K562 (cell line): ENCODE measurements around the gene SORCS2.

Source experiments
- CTCF ChIP-seq, 3 experiments: IDR thresholded peaks in 2 of 3; conservative IDR thresholded peaks in 1 of 3; 2 replicates each; pipeline ENCODE4 v1.5.1; 2011 to 2012; ENCODE audit warnings: low read length in 3 of 3, mild to moderate bottlenecking in 3 of 3, control low read depth in 2 of 3, improper control_type of control experiment in 1 of 3, inconsistent platforms in 1 of 3, low read depth in 1 of 3, mixed read lengths in 1 of 3, moderate library complexity in 1 of 3; ENCODE audit not compliant: insufficient read depth in 2 of 3
- EP300 ChIP-seq: IDR thresholded peaks from 2 replicates; pipeline ENCODE4 v1.6.1; 2012; ENCODE audit warnings: low read length, improper control_type of control experiment
- IRF2 ChIP-seq: sonication (generic); formaldehyde crosslinking; IDR thresholded peaks from 2 replicates; pipeline ENCODE4 v1.8.1; 2022; ENCODE audit warnings: mild to moderate bottlenecking, missing genetic modification reagents
- MAFK ChIP-seq: IDR thresholded peaks from 2 replicates; pipeline ENCODE4 v1.6.1; 2011; ENCODE audit warnings: low read length, improper control_type of control experiment
- MTA3 ChIP-seq: fragments of 450-650 bp; formaldehyde crosslinking; IDR thresholded peaks from 2 replicates; pipeline ENCODE4 v1.6.1; 2017; ENCODE audit warnings: mild to moderate bottlenecking, borderline replicate concordance
- SRSF3 ChIP-seq: fragments of 200-400 bp; formaldehyde crosslinking; IDR thresholded peaks from 2 replicates; pipeline ENCODE4 v1.6.1; 2016; ENCODE audit warnings: mild to moderate bottlenecking, low read length, moderate library complexity; ENCODE audit not compliant: insufficient read depth
- TCF7L2 ChIP-seq: fragments of 150-350 bp; IDR thresholded peaks from 2 replicates; pipeline ENCODE4 v1.6.1; 2016; ENCODE audit warnings: low read depth, mild to moderate bottlenecking, low read length, moderate library complexity

- no peak for TF ChIP-seq IRF2 (CRISPR knock-in tag)
- TF ChIP-seq CTCF (IDR thresholded peaks at IDR 0.05 in 2 of 3, conservative IDR thresholded peaks at IDR 0.05 in 1 of 3; ENCODE audit: insufficient read depth in 2 of 3, low read depth in 1 of 3, low read length in 3 of 3) = no peak
- TF ChIP-seq TCF7L2 = no peak
- TF ChIP-seq SRSF3 = no peak
- no peak for TF ChIP-seq MAFK
- no peak for TF ChIP-seq EP300
- no peak for TF ChIP-seq MTA3
These were observed 11.4 kb upstream of the SORCS2 start for GRCh38 chr4:7180938-7181337.
